Mesendoderm (in vitro differentiated cells): ENCODE results near the gene TMEM37.

Experiments used
- DNase-seq: peaks from one replicate; pipeline ENCODE4 v3.0.0; 2013
- H2AK5ac ChIP-seq: 2 replicates; pipeline ENCODE4 v1.6.1; 2013; ENCODE audit warnings: low read length, inconsistent platforms
- H2BK120ac ChIP-seq: 2 replicates; pipeline ENCODE4 v1.6.1; 2013; ENCODE audit warnings: low read depth, mild to moderate bottlenecking, low read length, moderate library complexity, mixed read lengths
- H2BK15ac ChIP-seq: replicated peaks from 2 replicates; pipeline ENCODE4 v1.6.1; 2013; ENCODE audit warnings: low read depth, mild to moderate bottlenecking, moderate library complexity
- H2BK5ac ChIP-seq: 2 replicates; pipeline ENCODE4 v1.6.1; 2013; ENCODE audit warnings: low read length, inconsistent platforms
- H3K18ac ChIP-seq: 2 replicates; pipeline ENCODE4 v1.6.1; 2013; ENCODE audit warnings: mild to moderate bottlenecking, low read length, mixed read lengths
- H3K23ac ChIP-seq: one replicate; pipeline ENCODE4 v1.6.1; 2013; ENCODE audit warnings: low read length
- H3K27ac ChIP-seq: 2 replicates; pipeline ENCODE4 v1.5.1; 2013; ENCODE audit warnings: low read depth, mild to moderate bottlenecking, inconsistent platforms, low read length, moderate library complexity
- H3K27me3 ChIP-seq: 2 replicates; pipeline ENCODE4 v1.6.1; 2013; ENCODE audit warnings: low read length, control low read depth, mild to moderate bottlenecking, inconsistent platforms; ENCODE audit not compliant: insufficient read depth, poor library complexity
- H3K36me3 ChIP-seq: 2 replicates; pipeline ENCODE4 v1.6.1; 2013; ENCODE audit warnings: low read length, inconsistent platforms; ENCODE audit not compliant: control insufficient read depth, insufficient read depth
- H3K4ac ChIP-seq: one replicate; pipeline ENCODE4 v1.6.1; 2013; ENCODE audit warnings: low read depth, mild to moderate bottlenecking, low read length, moderate library complexity
- H3K4me1 ChIP-seq: 2 replicates; pipeline ENCODE4 v1.6.1; 2013; ENCODE audit warnings: low read depth, low read length, inconsistent platforms; ENCODE audit not compliant: control insufficient read depth
- H3K4me2 ChIP-seq: 2 replicates; pipeline ENCODE4 v1.6.1; 2013; ENCODE audit warnings: low read length
- H3K4me3 ChIP-seq: 2 replicates; pipeline ENCODE4 v1.5.1; 2013; ENCODE audit warnings: mild to moderate bottlenecking, low read length
- H3K56ac ChIP-seq: one replicate; pipeline ENCODE4 v1.6.1; 2013; ENCODE audit warnings: low read length
- H3K79me1 ChIP-seq: 2 replicates; pipeline ENCODE4 v1.6.1; 2013; ENCODE audit warnings: low read length, inconsistent platforms
- H3K79me2 ChIP-seq: 2 replicates; pipeline ENCODE4 v1.6.1; 2013; ENCODE audit warnings: mild to moderate bottlenecking, low read length; ENCODE audit not compliant: control insufficient read depth, insufficient read depth
- H3K9ac ChIP-seq: 2 replicates; pipeline ENCODE4 v1.6.1; 2013; ENCODE audit warnings: low read length, inconsistent platforms
- H4K5ac ChIP-seq: one replicate; pipeline ENCODE4 v1.6.1; 2013; ENCODE audit warnings: low read length
- H4K8ac ChIP-seq: one replicate; pipeline ENCODE4 v1.6.1; 2013; ENCODE audit warnings: low read depth, mild to moderate bottlenecking, control low read depth, low read length, moderate library complexity
- WGBS: extraction: QIAGEN DNeasy Blood & Tissue Kit; methylation state at CpG from one replicate; pipeline ENCODE4 v1.1.7; 2013; ENCODE audit warnings: low lambda C conversion rate, missing lambda C conversion rate; ENCODE audit not compliant: insufficient coverage; ENCODE audit errors: extremely low coverage; 5-methylcytosine and 5-hydroxymethylcytosine counted together

The TMEM37 gene

DNA sequence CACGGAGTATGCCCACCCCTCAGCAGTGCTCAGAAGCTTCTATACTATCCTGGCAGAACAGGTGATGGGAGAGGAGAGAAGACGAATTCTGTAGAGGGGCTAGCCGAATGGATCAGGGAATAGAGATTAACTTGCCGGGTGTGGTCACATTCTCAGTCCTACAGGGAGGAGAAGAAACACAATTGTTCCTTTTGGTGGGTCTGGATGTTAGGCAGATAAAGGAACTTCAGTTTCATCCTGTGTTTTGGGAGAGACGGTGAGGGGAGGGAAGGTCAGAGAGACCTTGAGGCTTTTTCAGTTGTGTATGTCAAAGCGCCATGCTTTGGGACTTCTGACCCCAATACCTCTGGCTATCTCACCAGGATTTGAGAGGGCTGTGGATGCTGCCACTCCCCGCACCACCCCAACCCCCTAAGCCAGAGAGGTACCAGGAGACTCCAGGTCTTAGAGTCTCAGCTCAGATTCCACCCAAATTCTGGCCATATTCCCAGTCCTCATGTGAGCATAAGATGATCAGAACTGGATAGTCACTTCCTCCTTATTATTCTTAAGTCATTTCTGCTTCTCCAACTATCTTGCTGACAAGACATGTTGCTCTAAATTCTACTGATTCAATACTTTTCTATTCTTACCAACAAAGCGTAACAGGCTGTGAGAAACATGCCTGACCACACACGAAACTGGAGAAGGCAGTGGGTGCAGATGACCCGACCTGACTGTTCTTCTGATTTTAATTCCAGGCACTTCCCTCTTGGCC lies 2.3 kb upstream of the TMEM37 start:
- Histone ChIP-seq H4K5ac (no peak overlapping the region), H2BK15ac (no peak overlapping the region), H3K4me1 (peaks cover 19% of the 10 kb centered on the region), H3K79me2 (peaks cover 2% of the 10 kb centered on the region), H2AK5ac (no peak overlapping the region), H3K4me3 (no peak overlapping the region), H3K56ac (peak overlapping the region; percentile 54), H3K36me3 (no peaks in the 10 kb centered on the region), H3K79me1 (peaks cover 5% of the 10 kb centered on the region), H3K18ac (peak overlapping the region; percentile 10), H3K9ac (no peak overlapping the region), H3K4me2 (no peak overlapping the region), H3K27ac (no peak overlapping the region), H3K27me3 (no peaks in the 10 kb centered on the region), H2BK120ac (no peak overlapping the region), H2BK5ac (no peak overlapping the region), H4K8ac (no peak overlapping the region), H3K4ac (no peak overlapping the region), H3K23ac (no peak overlapping the region)
- WGBS, result no CpG with 5 or more reads among the region's 10 CpGs
- no peak for DNase-seq

GRCh38 chr2:119430023-119430498 lies 1.6 kb upstream of the TMEM37 start:
- H2BK5ac ChIP-seq, result no peak overlapping the region
- WGBS, result no CpG with 5 or more reads among the region's 5 CpGs

GRCh38 chr2:119431976-119432850 lies 559 bp downstream of the TMEM37 start:
- Histone ChIP-seq H3K79me1 (peaks cover 9% of the 10 kb centered on the region), H2BK120ac (peak overlapping the region; percentile 1), H3K27me3 (no peaks in the 10 kb centered on the region), H4K8ac (no peak overlapping the region), H2AK5ac (no peak overlapping the region), H2BK5ac (peak overlapping the region; percentile 10), H3K4me1 (peaks cover 16% of the 10 kb centered on the region), H3K27ac (peak overlapping the region; percentile 66), H3K4ac (peak overlapping the region; percentile 82), H2BK15ac (peak overlapping the region; percentile 14), H3K18ac (peak overlapping the region; percentile 65), H3K36me3 (no peaks in the 10 kb centered on the region), H3K4me3 (peak overlapping the region; percentile 9), H3K4me2 (peak overlapping the region; percentile 37), H3K79me2 (peaks cover 2% of the 10 kb centered on the region), H3K56ac (peak overlapping the region; percentile 87), H4K5ac (no peak overlapping the region), H3K9ac (peak overlapping the region; percentile 79), H3K23ac (peak overlapping the region; percentile 3)
- no CpG with 5 or more reads among the region's 53 CpGs for WGBS
- DNase-seq, result peak; percentile 48

More at GRCh38 chr2:119430023-119430498, 1.6 kb upstream of the TMEM37 start:
- peak overlapping the region; percentile 18 for H3K4ac ChIP-seq
- H2BK15ac ChIP-seq, result no peak overlapping the region
- H3K36me3 ChIP-seq, result no peaks in the 10 kb centered on the region
- H3K56ac ChIP-seq, result peak overlapping the region; percentile 87
- peak overlapping the region; percentile 77 for H2AK5ac ChIP-seq
- peak overlapping the region; percentile 10 for H3K18ac ChIP-seq
- no peak for DNase-seq
- H3K23ac ChIP-seq, result no peak overlapping the region
- H3K9ac ChIP-seq, result no peak overlapping the region
- H4K8ac ChIP-seq, result no peak overlapping the region
- no peak overlapping the region for H3K4me3 ChIP-seq
- H3K79me1 ChIP-seq, result peaks cover 8% of the 10 kb centered on the region
- peaks cover 19% of the 10 kb centered on the region for H3K4me1 ChIP-seq
- no peak overlapping the region for H3K4me2 ChIP-seq
- peak overlapping the region; percentile 5 for H3K27ac ChIP-seq
- H3K27me3 ChIP-seq, result no peaks in the 10 kb centered on the region
- H3K79me2 ChIP-seq, result peaks cover 2% of the 10 kb centered on the region
- no peak overlapping the region for H4K5ac ChIP-seq
- peak overlapping the region; percentile 32 for H2BK120ac ChIP-seq

DNA sequence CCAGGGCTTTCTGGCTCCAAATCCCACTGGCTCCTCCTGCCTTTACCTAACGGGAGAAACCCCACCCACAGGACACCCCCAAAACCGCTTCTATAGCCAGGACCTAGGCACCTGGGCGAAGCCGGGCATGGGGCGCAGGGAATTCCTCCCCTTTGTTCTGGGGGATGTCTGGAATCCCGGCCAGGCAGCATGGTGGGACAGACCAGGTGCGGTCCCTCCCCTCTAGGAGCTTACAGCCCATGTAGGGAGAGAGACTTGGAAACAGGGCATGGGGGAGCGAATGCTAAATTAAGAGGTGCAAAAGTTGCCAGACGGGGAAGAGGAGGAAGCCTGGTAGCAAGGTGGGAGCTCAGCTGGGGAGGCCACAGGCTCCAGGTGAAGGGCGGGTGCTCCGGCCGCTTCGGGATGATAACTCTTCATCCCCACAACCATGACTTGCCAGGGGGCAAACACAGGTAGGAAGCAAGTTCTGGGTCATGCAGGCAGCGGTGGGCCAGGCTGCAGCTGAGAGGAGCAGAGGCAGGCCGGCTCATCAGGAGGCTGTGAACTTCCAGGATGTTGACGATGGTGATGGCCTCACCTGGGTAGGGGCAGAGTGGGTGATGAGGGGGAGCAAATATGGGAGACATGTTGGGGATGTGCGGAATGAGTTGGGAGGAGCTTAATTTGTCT lies 1.3 kb downstream of the TMEM37 start:
- WGBS, result no CpG with 5 or more reads among the region's 17 CpGs
- H3K18ac ChIP-seq, result peak overlapping the region; percentile 65

DNA sequence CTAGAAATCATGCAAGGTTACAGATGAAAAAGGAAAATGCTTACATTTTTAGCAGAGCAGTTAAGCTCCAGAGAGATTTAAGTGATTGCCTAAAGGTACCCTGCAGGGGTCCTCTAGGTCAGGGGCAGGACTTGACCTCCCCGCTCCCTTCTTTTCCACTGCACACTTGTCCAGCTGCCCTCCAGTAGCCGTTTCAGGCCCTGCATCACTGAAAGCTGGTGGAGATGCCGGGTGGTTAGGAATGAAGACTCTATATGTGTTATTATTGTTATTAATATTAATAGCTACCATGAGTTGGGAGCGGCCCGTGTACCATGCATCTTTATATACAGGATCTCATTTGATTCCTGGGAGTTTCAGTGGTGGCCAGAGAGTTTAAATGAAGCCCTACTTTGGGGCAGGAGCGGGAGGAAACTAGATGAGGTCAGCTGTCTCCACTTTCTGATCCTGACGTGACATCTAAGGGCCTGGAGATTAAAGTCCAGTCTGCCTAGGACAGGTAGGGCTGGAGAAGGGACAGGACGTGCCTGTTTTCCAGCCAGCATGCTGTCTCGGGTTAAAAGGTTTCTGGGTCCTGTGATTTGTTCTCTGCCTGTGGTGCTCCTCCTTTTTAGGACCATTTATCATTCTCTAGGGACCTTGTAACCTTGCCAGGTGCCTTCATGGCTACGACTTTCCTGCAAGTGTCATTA lies 2.1 kb downstream of the TMEM37 start:
- Histone ChIP-seq H3K4me2 (no peak overlapping the region), H3K27ac (no peak overlapping the region)

More for the DNA sequence above, 1.3 kb downstream of the TMEM37 start:
- H3K79me2 ChIP-seq, result peaks cover 2% of the 10 kb centered on the region
- no peaks in the 10 kb centered on the region for H3K27me3 ChIP-seq
- H3K36me3 ChIP-seq, result no peaks in the 10 kb centered on the region
- peak overlapping the region; percentile 25 for H2AK5ac ChIP-seq
- peak overlapping the region; percentile 71 for H3K23ac ChIP-seq
- H4K8ac ChIP-seq, result no peak overlapping the region
- no peak overlapping the region for H3K27ac ChIP-seq
- peak overlapping the region; percentile 87 for H3K56ac ChIP-seq
- H3K4me2 ChIP-seq, result peak overlapping the region; percentile 37
- no peak overlapping the region for H3K4ac ChIP-seq
- DNase-seq, result no peak
- H3K79me1 ChIP-seq, result peaks cover 9% of the 10 kb centered on the region
- no peak overlapping the region for H2BK120ac ChIP-seq
- H3K4me3 ChIP-seq, result no peak overlapping the region
- H3K9ac ChIP-seq, result peak overlapping the region; percentile 79
- no peak overlapping the region for H4K5ac ChIP-seq
- no peak overlapping the region for H2BK5ac ChIP-seq
- no peak overlapping the region for H2BK15ac ChIP-seq
- H3K4me1 ChIP-seq, result peaks cover 16% of the 10 kb centered on the region

More for the DNA sequence above, 2.1 kb downstream of the TMEM37 start:
- H4K8ac ChIP-seq, result no peak overlapping the region
- no peak overlapping the region for H2BK120ac ChIP-seq
- H4K5ac ChIP-seq, result no peak overlapping the region
- H2AK5ac ChIP-seq, result peak overlapping the region; percentile 15
- H3K56ac ChIP-seq, result no peak overlapping the region
- H3K23ac ChIP-seq, result peak overlapping the region; percentile 97
- H3K4me3 ChIP-seq, result no peak overlapping the region
- H2BK15ac ChIP-seq, result no peak overlapping the region
- H3K79me1 ChIP-seq, result peaks cover 9% of the 10 kb centered on the region
- H3K27me3 ChIP-seq, result no peaks in the 10 kb centered on the region
- peaks cover 16% of the 10 kb centered on the region for H3K4me1 ChIP-seq
- no CpG with 5 or more reads among the region's 10 CpGs for WGBS
- H3K4ac ChIP-seq, result no peak overlapping the region
- H2BK5ac ChIP-seq, result no peak overlapping the region
- no peak overlapping the region for H3K9ac ChIP-seq
- no peak overlapping the region for H3K18ac ChIP-seq
- H3K36me3 ChIP-seq, result no peaks in the 10 kb centered on the region
- peaks cover 2% of the 10 kb centered on the region for H3K79me2 ChIP-seq
- no peak for DNase-seq
